IMR-90 (cell line): Measurements from ENCODE around the gene EEIG2. TPM values are rescaled to one million over a fixed set of nuclear protein-coding genes. Genes with fewer than 3 reads are reported as not detected.

Experiments
- ATAC-seq: fragments of 200-7000 bp; cut with Tn5 transposase; 2 replicates; pipeline ENCODE4 v1.9.1; 2020; ENCODE audit warnings: low read depth, mild to moderate bottlenecking, moderate library complexity
- BruUV-seq: library from RNA; stranded (reverse); fragments of 400-500 nt; replicated peaks from 2 replicates; lab custom pipeline; 2021; lab: Mats Ljungman, UMichigan
- CTCF ChIA-PET: fragments of 300-600 bp; formaldehyde crosslinking; extraction: SDS; loops from one replicate; lab custom pipeline; 2021; ENCODE audit warnings: antibody characterized with exemption; lab: Yijun Ruan, JAX
- POLR2A ChIA-PET: fragments of 300-600 bp; sonication (Branson Sonifier 250); formaldehyde crosslinking; loops from one replicate; lab custom pipeline; 2022; ENCODE audit warnings: antibody characterized with exemption; ENCODE audit not compliant: unreplicated experiment; lab: Charles Lee
- DNase-seq: peaks from one replicate; pipeline ENCODE4 v3.0.0; 2013
- H2AFZ ChIP-seq: replicated peaks from 2 replicates; pipeline ENCODE3; 2013; ENCODE audit warnings: low read length, mild to moderate bottlenecking; ENCODE audit not compliant: poor library complexity
- H2AK5ac ChIP-seq: 2 replicates; pipeline ENCODE4 v1.6.1; 2013; ENCODE audit warnings: low read depth, low read length, inconsistent platforms
- H2AK9ac ChIP-seq: replicated peaks from 2 replicates; pipeline ENCODE3; 2013; ENCODE audit warnings: mild to moderate bottlenecking, low read depth, low read length, moderate library complexity; ENCODE audit not compliant: poor library complexity
- H2BK120ac ChIP-seq: 2 replicates; pipeline ENCODE4 v1.6.1; 2013; ENCODE audit warnings: low read depth, low read length, inconsistent platforms
- H2BK15ac ChIP-seq: 3 replicates; pipeline ENCODE4 v1.6.1; 2013; ENCODE audit warnings: low read depth, low read length, inconsistent platforms
- H2BK20ac ChIP-seq: 2 replicates; pipeline ENCODE4 v1.6.1; 2013; ENCODE audit warnings: low read depth, mild to moderate bottlenecking, inconsistent platforms, low read length, moderate library complexity
- H2BK5ac ChIP-seq: 2 replicates; pipeline ENCODE4 v1.6.1; 2013; ENCODE audit warnings: mild to moderate bottlenecking, low read depth, low read length, inconsistent platforms; ENCODE audit not compliant: poor library complexity, severe bottlenecking
- H3K14ac ChIP-seq: replicated peaks from 2 replicates; pipeline ENCODE4 v1.6.1; 2013; ENCODE audit warnings: low read depth, low read length, inconsistent platforms
- H3K18ac ChIP-seq: 2 replicates; pipeline ENCODE4 v1.6.1; 2013; ENCODE audit warnings: low read depth, low read length, control low read depth
- H3K23ac ChIP-seq: 2 replicates; pipeline ENCODE4 v1.6.1; 2013; ENCODE audit warnings: low read depth, low read length, inconsistent platforms
- H3K27ac ChIP-seq: 2 replicates; pipeline ENCODE4 v1.5.1; 2013; ENCODE audit warnings: mild to moderate bottlenecking, control low read depth, low read length; ENCODE audit not compliant: insufficient read depth
- H3K27me3 ChIP-seq: 2 replicates; pipeline ENCODE4 v1.6.1; 2013; ENCODE audit warnings: low read length; ENCODE audit not compliant: control insufficient read depth, insufficient read depth
- H3K36me3 ChIP-seq: 2 replicates; pipeline ENCODE4 v1.6.1; 2013; ENCODE audit warnings: low read length, mixed read lengths; ENCODE audit not compliant: control insufficient read depth, insufficient read depth
- H3K4ac ChIP-seq: 2 replicates; pipeline ENCODE4 v1.6.1; 2013; ENCODE audit warnings: low read depth, low read length, inconsistent platforms
- H3K4me1 ChIP-seq: 2 replicates; pipeline ENCODE4 v1.6.1; 2013; ENCODE audit warnings: low read length, mixed read lengths; ENCODE audit not compliant: control insufficient read depth, insufficient read depth
- H3K4me2 ChIP-seq: 2 replicates; pipeline ENCODE4 v1.6.1; 2013; ENCODE audit warnings: low read depth, mild to moderate bottlenecking, control low read depth, low read length, moderate library complexity
- H3K4me3 ChIP-seq: 2 replicates; pipeline ENCODE4 v1.5.1; 2013; ENCODE audit warnings: low read depth, mild to moderate bottlenecking, control low read depth, low read length, moderate library complexity; ENCODE audit not compliant: insufficient read depth
- H3K56ac ChIP-seq: 2 replicates; pipeline ENCODE4 v1.6.1; 2013; ENCODE audit warnings: low read length, inconsistent platforms; ENCODE audit not compliant: insufficient read depth; ENCODE audit errors: extremely low read depth
- H3K79me1 ChIP-seq, 2 experiments: 2 replicates each; pipeline ENCODE4 v1.6.1; 2013; ENCODE audit warnings: low read length in 2 of 2, inconsistent platforms in 1 of 2, low read depth in 1 of 2
- H3K9ac ChIP-seq: 2 replicates; pipeline ENCODE4 v1.6.1; 2013; ENCODE audit warnings: low read depth, low read length, control low read depth
- H3K9me1 ChIP-seq: 2 replicates; pipeline ENCODE4 v1.6.1; 2013; ENCODE audit warnings: low read length, inconsistent platforms; ENCODE audit not compliant: insufficient read depth
- H3K9me3 ChIP-seq: 2 replicates; pipeline ENCODE4 v1.6.1; 2013; ENCODE audit warnings: low read length; ENCODE audit not compliant: control insufficient read depth, insufficient read depth
- H4K20me1 ChIP-seq: 2 replicates; pipeline ENCODE4 v1.6.1; 2013; ENCODE audit warnings: low read length, inconsistent platforms; ENCODE audit not compliant: insufficient read depth
- H4K5ac ChIP-seq: 2 replicates; pipeline ENCODE4 v1.6.1; 2013; ENCODE audit warnings: mild to moderate bottlenecking, low read depth, low read length, control low read depth
- H4K8ac ChIP-seq, 2 experiments: 2 replicates each; pipeline ENCODE4 v1.6.1; 2013; ENCODE audit warnings: low read depth in 2 of 2, low read length in 2 of 2, control low read depth in 1 of 2, inconsistent platforms in 1 of 2
- H4K91ac ChIP-seq: 2 replicates; pipeline ENCODE4 v1.6.1; 2013; ENCODE audit warnings: low read depth, low read length, inconsistent platforms; ENCODE audit not compliant: insufficient read depth
- BHLHE40 ChIP-seq: fragments of 150-350 bp; IDR thresholded peaks from 2 replicates; pipeline ENCODE4 v1.6.1; 2016; ENCODE audit warnings: mild to moderate bottlenecking, low read depth, low read length
- CEBPB ChIP-seq: IDR thresholded peaks from 2 replicates; pipeline ENCODE4 v1.6.1; 2012; ENCODE audit warnings: low read depth, low read length, improper control_type of control experiment
- CHD1 ChIP-seq: IDR thresholded peaks from 2 replicates; pipeline ENCODE4 v1.6.1; 2012; ENCODE audit warnings: low read depth, low read length, improper control_type of control experiment
- CTCF ChIP-seq: conservative IDR thresholded peaks from 2 replicates; pipeline ENCODE4 v1.5.1; 2012; ENCODE audit warnings: mild to moderate bottlenecking, low read depth, low read length, improper control_type of control experiment
- ELK1 ChIP-seq: fragments of 150-350 bp; IDR thresholded peaks from 2 replicates; pipeline ENCODE4 v1.6.1; 2016; ENCODE audit warnings: low read depth, mild to moderate bottlenecking, low read length, moderate library complexity, borderline replicate concordance
- FOS ChIP-seq: fragments of 150-350 bp; IDR thresholded peaks from 2 replicates; pipeline ENCODE4 v1.6.1; 2016; ENCODE audit warnings: low read depth, low read length
- MAFK ChIP-seq: IDR thresholded peaks from 2 replicates; pipeline ENCODE4 v1.6.1; 2012; ENCODE audit warnings: low read depth, low read length, improper control_type of control experiment
- MAZ ChIP-seq: IDR thresholded peaks from 2 replicates; pipeline ENCODE4 v1.6.1; 2012; ENCODE audit warnings: low read depth, mild to moderate bottlenecking, low read length, improper control_type of control experiment, moderate library complexity, borderline replicate concordance
- MXI1 ChIP-seq: IDR thresholded peaks from 2 replicates; pipeline ENCODE4 v1.6.1; 2012; ENCODE audit warnings: low read depth, mild to moderate bottlenecking, low read length, moderate library complexity, borderline replicate concordance
- NFE2L2 ChIP-seq: fragments of 150-350 bp; IDR thresholded peaks from 2 replicates; pipeline ENCODE4 v1.6.1; 2016; ENCODE audit warnings: low read depth, mild to moderate bottlenecking, low read length
- POLR2A ChIP-seq: IDR thresholded peaks from 2 replicates; pipeline ENCODE4 v1.6.1; 2012; ENCODE audit warnings: mild to moderate bottlenecking, low read depth, low read length
- RAD21 ChIP-seq: IDR thresholded peaks from 2 replicates; pipeline ENCODE4 v1.6.1; 2012; ENCODE audit warnings: low read length, improper control_type of control experiment
- RCOR1 ChIP-seq: IDR thresholded peaks from 2 replicates; pipeline ENCODE4 v1.6.1; 2012; ENCODE audit warnings: mild to moderate bottlenecking, low read length, improper control_type of control experiment; ENCODE audit not compliant: insufficient replicate concordance
- RFX5 ChIP-seq: IDR thresholded peaks from 2 replicates; pipeline ENCODE4 v1.8.0; 2012; ENCODE audit warnings: low read depth, mild to moderate bottlenecking, low read length, moderate library complexity
- SMC3 ChIP-seq: fragments of 150-350 bp; IDR thresholded peaks from 2 replicates; pipeline ENCODE4 v1.6.1; 2016; ENCODE audit warnings: low read depth, mild to moderate bottlenecking, antibody characterized with exemption, low read length, moderate library complexity
- USF2 ChIP-seq: fragments of 150-350 bp; IDR thresholded peaks from 2 replicates; pipeline ENCODE4 v1.6.1; 2017; ENCODE audit warnings: mild to moderate bottlenecking, antibody characterized with exemption, low read length, low read depth
- dilution Hi-C: fragments of 300-500 bp; cut with HindIII; formaldehyde crosslinking; loops from one replicate; pipeline ENCODE4 v1.14.3; 2018; ENCODE audit warnings: low sequenced_read_pairs; ENCODE audit not compliant: unreplicated experiment
- in situ Hi-C: fragments of 300-500 bp; cut with MboI; formaldehyde crosslinking; loops from 3 replicates; pipeline ENCODE4 v1.14.3; 2019; ENCODE audit warnings: low sequenced_read_pairs, inconsistent platforms, mixed read lengths
- intact Hi-C: fragments of 100-400 bp; cut with micrococcal nuclease; formaldehyde crosslinking; loops from 2 replicates; pipeline ENCODE4 v1.10.0; 2022
- polyA plus RNA-seq, 3 experiments: library from polyadenylated mRNA; depleted of rRNA; stranded (reverse); fragments of >200 nt; gene quantifications; 2 replicates each; pipeline ENCODE4 v1.2.3, GENCODE V29; 2012; ENCODE audit warnings: low replicate concordance in 1 of 3
- total RNA-seq: library from RNA; depleted of rRNA; stranded (reverse); fragments of >200 nt; gene quantifications from 2 replicates; pipeline ENCODE4 v1.2.3, GENCODE V29; 2012

Gene EEIG2
- total and polyA plus RNA-seq, 2 of the 4 experiments (the other 2 are of a cell fraction): 1.7 to 4.8 TPM

- H2BK20ac ChIP-seq: no peak overlapping the region
- no peak overlapping the region for H2BK15ac ChIP-seq
- H3K79me1 ChIP-seq: peaks cover 8 to 17% of the 10 kb centered on the region in 2 experiments
- ChIA-PET CTCF (interaction anchor here (0.6 kb wide), 1 partner anchor 387 kb away, joined by 3 read pairs; no protein-coding TSS in a partner anchor), POLR2A (no interaction called here)
- H4K8ac ChIP-seq: no peak overlapping the region
- dilution Hi-C loops (no loop called here), in situ Hi-C loops (no loop called here), intact Hi-C loops (loop anchor here (5.0 kb wide), 1 partner anchor 40 kb away; no protein-coding TSS in a partner anchor)
- TF ChIP-seq ELK1 (no peak), MXI1 (no peak), CEBPB (no peak), SMC3 (no peak), MAZ (no peak), CTCF (no peak), NFE2L2 (no peak), RAD21 (no peak), CHD1 (no peak), POLR2A (no peak), RFX5 (no peak), MAFK (no peak), FOS (no peak), BHLHE40 (no peak), USF2 (no peak), RCOR1 (no peak)
- H2BK5ac ChIP-seq: no peak overlapping the region
- no peak overlapping the region for H2AFZ ChIP-seq
- no peak overlapping the region for H3K23ac ChIP-seq
- H3K56ac ChIP-seq: no peak overlapping the region
- no peak overlapping the region for H3K9ac ChIP-seq
- no TSS peak for BruUV-seq
- no peaks in the 10 kb centered on the region for H4K20me1 ChIP-seq
- no peak overlapping the region for H3K14ac ChIP-seq
- H3K36me3 ChIP-seq: no peaks in the 10 kb centered on the region
- no peaks in the 10 kb centered on the region for H3K9me3 ChIP-seq
- H3K4me1 ChIP-seq: no peaks in the 10 kb centered on the region; the same call in 1 of the 2 replicates
- no peak overlapping the region for H3K4me2 ChIP-seq
- no peak overlapping the region for H3K4me3 ChIP-seq
- H4K5ac ChIP-seq: no peak overlapping the region
- no peak overlapping the region for H2AK5ac ChIP-seq
- H3K27ac ChIP-seq: no peak overlapping the region
- H3K4ac ChIP-seq: no peak overlapping the region
- no peak for ATAC-seq
- H3K9me1 ChIP-seq: peaks cover 2% of the 10 kb centered on the region; the same call in 1 of the 2 replicates
- no peak overlapping the region for H2BK120ac ChIP-seq
- H3K18ac ChIP-seq: no peak overlapping the region
- H2AK9ac ChIP-seq: no peak overlapping the region
- no peak overlapping the region for H4K91ac ChIP-seq
- H3K27me3 ChIP-seq: peaks cover 3% of the 10 kb centered on the region
- DNase-seq: no peak
Measured at GRCh38 chr1:108557296-108557695, 2.6 kb upstream of the EEIG2 start.
